A549 (cell line): ENCODE data around the gene MYH16. TPM values are rescaled to one million over a fixed set of nuclear protein-coding genes. Genes with fewer than 3 reads are reported as not detected.

Experiments
- ATAC-seq, 2 experiments: fragments of 200-7000 bp in 1 of 2; fragments of >200 bp in 1 of 2; cut with Nextera tagmentation in 1 of 2; cut with Tn5 transposase in 1 of 2; 3 replicates each; pipeline versions ENCODE4 v1.8.0 to v1.9.1; 2018 to 2020; ENCODE audit warnings: mild to moderate bottlenecking in 1 of 2, moderate library complexity in 1 of 2
- CTCF ChIA-PET: fragments of 300-600 bp; sonication (Branson Sonifier 250); formaldehyde crosslinking; extraction: SDS; loops from one replicate; lab custom pipeline; 2021; ENCODE audit warnings: antibody characterized with exemption, inconsistent platforms; lab: Yijun Ruan, JAX
- POLR2A ChIA-PET: fragments of 350-600 bp; formaldehyde crosslinking; extraction: SDS; loops from one replicate; lab custom pipeline; 2021; ENCODE audit warnings: antibody characterized with exemption, inconsistent platforms; lab: Yijun Ruan, JAX
- DNase-seq, 2 experiments: peaks; one replicate each; pipeline versions ENCODE4 v3.0.0 to v3.0.0-alpha.2; 2011 to 2016; ENCODE audit warnings: low read depth in 1 of 2, low spot score in 1 of 2
- FAIRE-seq: peaks from 2 replicates; lab custom pipeline; 2011; peaks lifted over from hg19 to GRCh38; lab: Jason Lieb, UNC
- H3K27ac ChIP-seq, 2 experiments: fragments of >200 bp; sonication (Bioruptor Twin); formaldehyde crosslinking; 3 replicates each; pipeline ENCODE4 v1.5.1; 2016 to 2017
- H3K4me1 ChIP-seq: fragments of >200 bp; sonication (Bioruptor Twin); formaldehyde crosslinking; 3 replicates; pipeline ENCODE4 v1.6.1; 2016
- H3K4me2 ChIP-seq: fragments of >200 bp; sonication (Bioruptor Twin); formaldehyde crosslinking; 3 replicates; pipeline ENCODE4 v1.6.1; 2016
- H3K4me3 ChIP-seq: fragments of >200 bp; sonication (Bioruptor Twin); formaldehyde crosslinking; 3 replicates; pipeline ENCODE4 v1.5.1; 2016
- H3K9me3 ChIP-seq: fragments of >200 bp; sonication (Bioruptor Twin); formaldehyde crosslinking; 3 replicates; pipeline ENCODE4 v1.6.1; 2016
- CHD2 ChIP-seq: fragments of 150-350 bp; IDR thresholded peaks from 2 replicates; pipeline ENCODE4 v1.6.1; 2014; ENCODE audit warnings: low read length; ENCODE audit not compliant: partially characterized antibody
- EHF ChIP-seq: fragments of 250-450 bp; sonication (Bioruptor Pico); IDR thresholded peaks from 2 replicates; pipeline ENCODE4 v1.5.0; 2020; ENCODE audit warnings: mild to moderate bottlenecking
- FOSL2 ChIP-seq, 2 experiments: fragments of 450-650 bp in 1 of 2; fragments of >200 bp in 1 of 2; sonication (Bioruptor Twin) in 1 of 2; formaldehyde crosslinking; IDR thresholded peaks; 2 replicates each; pipeline versions ENCODE4 v1.5.0 to v1.6.1; 2016 to 2020; ENCODE audit warnings: mild to moderate bottlenecking in 1 of 2, moderate library complexity in 1 of 2
- HEYL ChIP-seq: fragments of 250-450 bp; sonication (Bioruptor Pico); IDR thresholded peaks from 2 replicates; pipeline ENCODE4 v1.8.0; 2021; ENCODE audit warnings: mild to moderate bottlenecking, moderate library complexity
- JUN ChIP-seq, 2 experiments: fragments of >200 bp; sonication (Bioruptor Twin); formaldehyde crosslinking; IDR thresholded peaks; 2 replicates in 1 of 2; 3 replicates in 1 of 2; pipeline ENCODE4 v1.6.1; 2016 to 2017
- MYC ChIP-seq: IDR thresholded peaks from 2 replicates; pipeline ENCODE4 v1.6.1; 2012; ENCODE audit warnings: mild to moderate bottlenecking, inconsistent platforms, low read length, improper control_type of control experiment, borderline replicate concordance
- PHF8 ChIP-seq: fragments of 200-600 bp; sonication (generic); IDR thresholded peaks from 2 replicates; pipeline ENCODE4 v1.6.1; 2016; ENCODE audit warnings: low read depth, mild to moderate bottlenecking, antibody characterized with exemption, moderate library complexity, borderline replicate concordance
- POLR2A ChIP-seq: IDR thresholded peaks from 2 replicates; pipeline ENCODE4 v1.6.1; 2012; ENCODE audit warnings: mild to moderate bottlenecking, low read length
- RAD21 ChIP-seq, 2 experiments: fragments of >200 bp in 1 of 2; sonication (Bioruptor Twin) in 1 of 2; formaldehyde crosslinking in 1 of 2; IDR thresholded peaks in 1 of 2; conservative IDR thresholded peaks in 1 of 2; 2 replicates in 1 of 2; 3 replicates in 1 of 2; pipeline ENCODE4 v1.6.1; 2012 to 2018; ENCODE audit warnings: inconsistent platforms in 1 of 2
- RARB ChIP-seq: fragments of 250-450 bp; sonication (Bioruptor Pico); IDR thresholded peaks from 2 replicates; pipeline ENCODE4 v1.8.0; 2021; ENCODE audit warnings: mild to moderate bottlenecking, moderate library complexity
- RNF2 ChIP-seq: fragments of 200-600 bp; sonication (generic); IDR thresholded peaks from 2 replicates; pipeline ENCODE4 v1.6.1; 2016; ENCODE audit warnings: low read depth, mild to moderate bottlenecking, antibody characterized with exemption, moderate library complexity, borderline replicate concordance
- SREBF2 ChIP-seq: fragments of 450-650 bp; IDR thresholded peaks from 2 replicates; pipeline ENCODE4 v1.6.1; 2014; ENCODE audit warnings: mild to moderate bottlenecking, moderate library complexity
- TP53 ChIP-seq: fragments of 250-450 bp; sonication (Bioruptor Pico); IDR thresholded peaks from 2 replicates; pipeline ENCODE4 v1.5.0; 2021; ENCODE audit warnings: mild to moderate bottlenecking, moderate library complexity
- ZNF302 ChIP-seq: fragments of 250-450 bp; sonication (Bioruptor Pico); IDR thresholded peaks from 2 replicates; pipeline ENCODE4 v1.9.0; 2021; ENCODE audit warnings: inconsistent platforms, mild to moderate bottlenecking, moderate library complexity
- WGBS: methylation state at CpG from one replicate; pipeline ENCODE4 v1.1.6; 2017; ENCODE audit errors: missing lambda C conversion rate; 5-methylcytosine and 5-hydroxymethylcytosine counted together
- polyA plus RNA-seq, 4 experiments: library from polyadenylated mRNA; depleted of rRNA in 3 of 4; stranded (reverse); fragments of >200 nt; fragmentation: RNase III in 1 of 4; extraction: RNeasy Plus Mini Kit Qiagen cat#74134 plus additional on column Dnase treatment in 1 of 4; gene quantifications; 2 replicates in 3 of 4; 3 replicates in 1 of 4; pipeline ENCODE4 v1.2.3, GENCODE V29; 2011 to 2017
- TF ChIP-seq, protein P1 (sequence below): fragments of 200-600 bp; sonication (generic); IDR thresholded peaks from 2 replicates; pipeline ENCODE4 v1.6.1; 2016; ENCODE audit warnings: antibody characterized with exemption, mild to moderate bottlenecking, moderate library complexity
- TF ChIP-seq, protein P2 (sequence below): fragments of >200 bp; sonication (Bioruptor Twin); formaldehyde crosslinking; IDR thresholded peaks from 2 replicates; pipeline ENCODE4 v1.6.1; 2016
- TF ChIP-seq, protein P3 (sequence below): IDR thresholded peaks from 2 replicates; pipeline ENCODE4 v1.6.1; 2012
- TF ChIP-seq, protein P4 (sequence below): IDR thresholded peaks from 2 replicates; pipeline ENCODE4 v1.6.1; 2012; ENCODE audit warnings: low read depth, borderline replicate concordance
- TF ChIP-seq, protein P5 (sequence below): fragments of >200 bp; sonication (Bioruptor Twin); formaldehyde crosslinking; IDR thresholded peaks from 3 replicates; pipeline ENCODE4 v1.6.1; 2016
- TF ChIP-seq, protein P6 (sequence below): IDR thresholded peaks from 2 replicates; pipeline ENCODE4 v1.6.1; 2012

MYH16 gene
- polyA plus RNA-seq, 2 of the 4 experiments (the other 2 are of a cell fraction) = 0.28 to 0.31 TPM

DNA sequence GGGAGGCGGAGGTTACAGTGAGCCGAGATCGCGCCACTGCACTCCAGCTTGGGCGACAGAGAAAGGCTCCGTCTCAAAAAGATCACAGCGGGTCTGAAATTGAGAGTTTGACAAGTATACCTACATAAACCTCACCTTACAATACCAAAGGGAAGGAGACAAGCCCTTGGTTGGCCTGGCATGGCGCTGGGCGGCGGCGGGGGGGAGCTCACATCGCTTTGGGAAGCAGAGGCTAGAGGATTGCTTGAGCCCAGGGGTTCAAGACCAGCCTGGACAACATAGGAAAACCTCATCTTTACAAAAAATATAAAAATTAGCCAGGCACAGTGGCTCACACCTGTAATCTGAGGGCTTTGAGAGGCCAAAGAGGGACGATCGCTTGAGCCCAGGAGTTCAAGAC is 51.9 kb downstream of the MYH16 start:
- no peak for DNase-seq
- H3K4me3 ChIP-seq = peak overlapping the region; percentile 70
- H3K9me3 ChIP-seq = no peaks in the 10 kb centered on the region
- H3K4me2 ChIP-seq = peak overlapping the region; percentile 95
- ATAC-seq = no peak
- H3K4me1 ChIP-seq = peaks cover 28% of the 10 kb centered on the region
- peak overlapping the region; percentile 96 to 97; a peak in 5 of 6 replicates for H3K27ac ChIP-seq
- TF ChIP-seq HEYL (CRISPR knock-in tag) (no peak), EHF (CRISPR knock-in tag) (no peak), TP53 (CRISPR knock-in tag) (no peak), FOSL2 (IDR thresholded peaks at IDR 0.05) (no peak), FOSL2 (CRISPR knock-in tag; IDR thresholded peaks at IDR 0.05) (no peak), RNF2 (no peak), CHD2 (no peak), ZNF302 (CRISPR knock-in tag) (no peak), RARB (CRISPR knock-in tag) (no peak), SREBF2 (no peak)
- TF ChIP-seq, protein P1, sequence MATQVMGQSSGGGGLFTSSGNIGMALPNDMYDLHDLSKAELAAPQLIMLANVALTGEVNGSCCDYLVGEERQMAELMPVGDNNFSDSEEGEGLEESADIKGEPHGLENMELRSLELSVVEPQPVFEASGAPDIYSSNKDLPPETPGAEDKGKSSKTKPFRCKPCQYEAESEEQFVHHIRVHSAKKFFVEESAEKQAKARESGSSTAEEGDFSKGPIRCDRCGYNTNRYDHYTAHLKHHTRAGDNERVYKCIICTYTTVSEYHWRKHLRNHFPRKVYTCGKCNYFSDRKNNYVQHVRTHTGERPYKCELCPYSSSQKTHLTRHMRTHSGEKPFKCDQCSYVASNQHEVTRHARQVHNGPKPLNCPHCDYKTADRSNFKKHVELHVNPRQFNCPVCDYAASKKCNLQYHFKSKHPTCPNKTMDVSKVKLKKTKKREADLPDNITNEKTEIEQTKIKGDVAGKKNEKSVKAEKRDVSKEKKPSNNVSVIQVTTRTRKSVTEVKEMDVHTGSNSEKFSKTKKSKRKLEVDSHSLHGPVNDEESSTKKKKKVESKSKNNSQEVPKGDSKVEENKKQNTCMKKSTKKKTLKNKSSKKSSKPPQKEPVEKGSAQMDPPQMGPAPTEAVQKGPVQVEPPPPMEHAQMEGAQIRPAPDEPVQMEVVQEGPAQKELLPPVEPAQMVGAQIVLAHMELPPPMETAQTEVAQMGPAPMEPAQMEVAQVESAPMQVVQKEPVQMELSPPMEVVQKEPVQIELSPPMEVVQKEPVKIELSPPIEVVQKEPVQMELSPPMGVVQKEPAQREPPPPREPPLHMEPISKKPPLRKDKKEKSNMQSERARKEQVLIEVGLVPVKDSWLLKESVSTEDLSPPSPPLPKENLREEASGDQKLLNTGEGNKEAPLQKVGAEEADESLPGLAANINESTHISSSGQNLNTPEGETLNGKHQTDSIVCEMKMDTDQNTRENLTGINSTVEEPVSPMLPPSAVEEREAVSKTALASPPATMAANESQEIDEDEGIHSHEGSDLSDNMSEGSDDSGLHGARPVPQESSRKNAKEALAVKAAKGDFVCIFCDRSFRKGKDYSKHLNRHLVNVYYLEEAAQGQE = no peak
- 98% methylated on average over 14 of the region's 14 CpGs for WGBS
- CTCF ChIA-PET = interaction anchor here (1.7 to 8.6 kb wide), 2 partner anchors 12 to 284 kb away, joined by 4 to 56 read pairs; no protein-coding TSS in a partner anchor
- no peak for FAIRE-seq
- POLR2A ChIA-PET = no interaction called here

DNA sequence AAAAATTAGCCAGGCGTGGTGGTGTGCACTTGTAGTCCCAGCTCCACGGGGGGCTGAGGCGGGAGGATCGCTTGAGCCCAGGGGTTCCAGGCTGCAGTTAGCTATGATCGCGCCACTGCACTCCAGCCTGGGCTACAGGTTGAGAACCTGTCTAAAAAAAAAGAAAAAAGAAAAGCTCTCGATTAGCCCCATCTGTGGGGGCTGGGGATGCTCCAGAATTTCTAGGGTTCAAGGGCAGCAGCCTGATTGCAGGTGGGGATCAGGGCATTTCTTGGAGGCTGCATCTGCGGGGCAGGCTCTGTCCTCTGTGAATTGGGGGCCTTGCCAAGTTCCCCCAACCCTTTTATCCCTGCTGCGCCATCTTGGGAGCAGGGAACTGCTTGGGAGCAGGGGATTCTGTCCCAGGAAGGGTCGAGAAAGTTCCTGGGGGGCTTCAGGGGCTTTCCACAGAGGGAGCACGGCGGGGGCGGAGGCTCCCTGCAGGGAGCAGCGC is 52.4 kb downstream of the MYH16 start:
- Histone ChIP-seq H3K4me1 (peaks cover 33% of the 10 kb centered on the region), H3K27ac (peak overlapping the region; percentile 96 to 97), H3K4me2 (peak overlapping the region; percentile 95), H3K9me3 (no peaks in the 10 kb centered on the region), H3K4me3 (peak overlapping the region; percentile 70)
- FAIRE-seq = no peak
- WGBS = 35% methylated on average over 14 of the region's 14 CpGs
- TF ChIP-seq SREBF2 = no peak
- TF ChIP-seq, protein P2, sequence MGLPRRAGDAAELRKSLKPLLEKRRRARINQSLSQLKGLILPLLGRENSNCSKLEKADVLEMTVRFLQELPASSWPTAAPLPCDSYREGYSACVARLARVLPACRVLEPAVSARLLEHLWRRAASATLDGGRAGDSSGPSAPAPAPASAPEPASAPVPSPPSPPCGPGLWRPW = no peak
- POLR2A ChIA-PET = interaction anchor here (0.6 to 1.2 kb wide), 2 partner anchors 11 to 365 kb away, joined by 3 read pairs; no protein-coding TSS in a partner anchor
- DNase-seq = no peak
- peak in 1 of 2 experiments; percentile 7; a peak in 5 of 6 replicates for ATAC-seq
- CTCF ChIA-PET = interaction anchor here (0.6 to 8.6 kb wide), 4 partner anchors 13 to 288 kb away, joined by 3 to 56 read pairs (median 4); no protein-coding TSS in a partner anchor

DNA sequence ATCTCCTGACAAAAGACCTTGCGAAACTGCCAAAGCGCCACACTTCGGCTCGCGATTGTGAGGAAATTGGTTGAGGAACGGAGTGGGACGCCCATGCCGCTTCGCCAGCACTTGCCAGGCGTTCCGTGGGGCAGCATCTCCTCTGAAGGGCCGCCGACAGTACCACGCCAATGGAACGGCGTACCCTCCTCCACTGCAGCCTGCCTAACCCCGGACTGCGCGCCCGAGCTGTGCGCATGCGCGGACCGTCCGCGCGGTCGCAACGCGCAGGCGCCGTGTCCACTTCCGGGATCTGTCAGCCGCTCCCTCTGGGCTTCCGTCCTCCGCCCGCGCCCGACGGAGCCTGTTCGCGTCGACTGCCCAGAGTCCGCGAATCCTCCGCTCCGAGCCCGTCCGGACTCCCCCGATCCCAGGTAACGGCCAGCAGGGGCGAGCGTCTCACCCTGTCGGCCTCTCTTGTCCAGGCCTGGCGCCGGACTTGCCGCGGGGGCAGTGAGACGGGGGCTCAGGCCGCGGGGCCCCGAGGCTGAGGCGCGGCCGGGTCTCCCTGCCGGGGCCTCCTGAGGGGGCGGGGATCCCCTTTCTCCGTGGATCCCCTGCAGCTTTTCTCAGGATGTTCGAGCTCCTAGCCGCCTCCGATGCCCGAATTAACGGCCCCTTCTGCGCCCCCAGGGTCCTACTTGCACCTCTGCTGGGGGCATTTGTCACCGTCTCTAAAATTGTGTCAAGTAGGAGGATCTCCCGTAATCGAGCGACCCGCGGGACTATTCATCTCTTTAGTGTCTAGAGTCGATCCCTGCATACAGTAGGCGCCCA is 53.2 kb downstream of the MYH16 start, which contains the start of gene ARPC1A:
TSS of gene ARPC1A (plus strand) at position 307 of the 816 bp plus-strand sequence. CDS start 7,456 bp downstream, outside the sequence.
- no peaks in the 10 kb centered on the region for H3K9me3 ChIP-seq
- peak within 1 kb of the TSS; percentile 96 to 97 for H3K27ac ChIP-seq
- TF ChIP-seq, protein P3, sequence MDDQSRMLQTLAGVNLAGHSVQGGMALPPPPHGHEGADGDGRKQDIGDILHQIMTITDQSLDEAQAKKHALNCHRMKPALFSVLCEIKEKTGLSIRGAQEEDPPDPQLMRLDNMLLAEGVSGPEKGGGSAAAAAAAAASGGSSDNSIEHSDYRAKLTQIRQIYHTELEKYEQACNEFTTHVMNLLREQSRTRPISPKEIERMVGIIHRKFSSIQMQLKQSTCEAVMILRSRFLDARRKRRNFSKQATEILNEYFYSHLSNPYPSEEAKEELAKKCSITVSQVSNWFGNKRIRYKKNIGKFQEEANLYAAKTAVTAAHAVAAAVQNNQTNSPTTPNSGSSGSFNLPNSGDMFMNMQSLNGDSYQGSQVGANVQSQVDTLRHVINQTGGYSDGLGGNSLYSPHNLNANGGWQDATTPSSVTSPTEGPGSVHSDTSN = no peak
- TF ChIP-seq, protein P4, sequence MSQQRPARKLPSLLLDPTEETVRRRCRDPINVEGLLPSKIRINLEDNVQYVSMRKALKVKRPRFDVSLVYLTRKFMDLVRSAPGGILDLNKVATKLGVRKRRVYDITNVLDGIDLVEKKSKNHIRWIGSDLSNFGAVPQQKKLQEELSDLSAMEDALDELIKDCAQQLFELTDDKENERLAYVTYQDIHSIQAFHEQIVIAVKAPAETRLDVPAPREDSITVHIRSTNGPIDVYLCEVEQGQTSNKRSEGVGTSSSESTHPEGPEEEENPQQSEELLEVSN = peak; percentile 44; the same call in 1 of the 2 replicates
- TF ChIP-seq MYC (peak; percentile 14; the same call in 1 of the 2 replicates), POLR2A (peak; percentile 98), JUN (IDR thresholded peaks at IDR 0.05) (peak; percentile 51 to 90), RAD21 (conservative IDR thresholded peaks at IDR 0.05 in 1 of 2, IDR thresholded peaks at IDR 0.05 in 1 of 2) (peak in 1 of 2 experiments; percentile 15; a peak in 2 of 5 replicates), PHF8 (peak; percentile 71; the same call in 1 of the 2 replicates), RARB (CRISPR knock-in tag) (no peak)
- TF ChIP-seq, protein P5, sequence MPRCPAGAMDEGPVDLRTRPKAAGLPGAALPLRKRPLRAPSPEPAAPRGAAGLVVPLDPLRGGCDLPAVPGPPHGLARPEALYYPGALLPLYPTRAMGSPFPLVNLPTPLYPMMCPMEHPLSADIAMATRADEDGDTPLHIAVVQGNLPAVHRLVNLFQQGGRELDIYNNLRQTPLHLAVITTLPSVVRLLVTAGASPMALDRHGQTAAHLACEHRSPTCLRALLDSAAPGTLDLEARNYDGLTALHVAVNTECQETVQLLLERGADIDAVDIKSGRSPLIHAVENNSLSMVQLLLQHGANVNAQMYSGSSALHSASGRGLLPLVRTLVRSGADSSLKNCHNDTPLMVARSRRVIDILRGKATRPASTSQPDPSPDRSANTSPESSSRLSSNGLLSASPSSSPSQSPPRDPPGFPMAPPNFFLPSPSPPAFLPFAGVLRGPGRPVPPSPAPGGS = peak; percentile 76; the same call in 1 of the 3 replicates
- TF ChIP-seq, protein P6, sequence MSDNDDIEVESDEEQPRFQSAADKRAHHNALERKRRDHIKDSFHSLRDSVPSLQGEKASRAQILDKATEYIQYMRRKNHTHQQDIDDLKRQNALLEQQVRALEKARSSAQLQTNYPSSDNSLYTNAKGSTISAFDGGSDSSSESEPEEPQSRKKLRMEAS = peak; percentile 84
- peaks cover 40% of the 10 kb centered on the region for H3K4me1 ChIP-seq
- DNase-seq (peak; percentile 91 to 92), ATAC-seq (peak; percentile 96 to 98), FAIRE-seq (no peak)
- H3K4me2 ChIP-seq = peak within 1 kb of the TSS; percentile 95
- CTCF ChIA-PET = interaction anchor here (0.6 to 8.6 kb wide), 5 partner anchors 13 to 289 kb away, joined by 3 to 56 read pairs (median 3); no protein-coding TSS in a partner anchor
- 2% methylated on average over 53 of the region's 82 CpGs for WGBS
- H3K4me3 ChIP-seq = peak within 1 kb of the TSS; percentile 70
- POLR2A ChIA-PET = interaction anchor here (0.5 to 1.2 kb wide), 4 partner anchors 10 to 366 kb away, joined by 3 to 6 read pairs (median 4); no protein-coding TSS in a partner anchor
